T-helper 2 cell treated with Interferon-gamma antibody and Interleukin-4, amounts not matched to agents 5 μg/mL and 100 μg/mL, for 36 hours (primary cell): Measurements from ENCODE around the gene CPNE4.
"Not testable (repeated sequence)": the region's sequence is repeated elsewhere in the genome, so short reads cannot be mapped to it uniquely, and the experiment has no call there.

ENCODE experiments used
- DNase-seq: peaks from one replicate; pipeline ENCODE4 v3.0.0; 2021; ENCODE audit warnings: low spot score
- H3K27ac Mint-ChIP-seq: one replicate; pipeline ENCODE4 v1.8.0; 2021; ENCODE audit warnings: mild to moderate bottlenecking, mixed read lengths
- H3K27me3 Mint-ChIP-seq: one replicate; pipeline ENCODE4 v1.8.0; 2021; ENCODE audit warnings: low read depth, mixed read lengths
- H3K36me3 Mint-ChIP-seq: one replicate; pipeline ENCODE4 v1.8.0; 2021; ENCODE audit warnings: low read depth, mixed read lengths
- H3K4me1 Mint-ChIP-seq: one replicate; pipeline ENCODE4 v1.8.0; 2021; ENCODE audit warnings: low read depth, mixed read lengths
- H3K4me3 Mint-ChIP-seq: one replicate; pipeline ENCODE4 v1.8.0; 2022; ENCODE audit warnings: mild to moderate bottlenecking, moderate library complexity, mixed read lengths
- H3K9me3 Mint-ChIP-seq: one replicate; pipeline ENCODE4 v1.8.0; 2021; ENCODE audit warnings: mixed read lengths

Gene CPNE4

DNA sequence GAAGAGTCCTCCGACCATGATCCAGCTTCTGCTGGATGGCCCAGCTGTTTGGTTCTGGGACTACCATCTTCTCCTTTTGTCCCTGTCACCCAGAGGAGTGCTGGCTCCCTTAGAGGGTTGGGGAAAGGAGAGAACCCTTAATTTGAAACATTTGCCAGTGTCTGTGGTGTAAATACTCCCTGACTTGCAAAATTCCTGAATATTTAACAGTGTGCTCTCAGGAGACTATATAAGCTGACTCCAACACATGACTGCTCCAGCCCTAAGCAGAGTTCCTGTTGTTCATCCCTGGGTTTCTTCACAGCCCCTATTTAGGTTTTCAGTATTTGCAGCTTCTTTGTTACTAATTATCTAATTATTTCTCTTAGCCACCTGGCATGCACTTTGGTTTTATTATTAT is 133.1 kb downstream of the CPNE4 start:
- H3K4me1 Mint-ChIP-seq: no peaks in the 10 kb centered on the region
- no peaks in the 10 kb centered on the region for H3K9me3 Mint-ChIP-seq

DNA sequence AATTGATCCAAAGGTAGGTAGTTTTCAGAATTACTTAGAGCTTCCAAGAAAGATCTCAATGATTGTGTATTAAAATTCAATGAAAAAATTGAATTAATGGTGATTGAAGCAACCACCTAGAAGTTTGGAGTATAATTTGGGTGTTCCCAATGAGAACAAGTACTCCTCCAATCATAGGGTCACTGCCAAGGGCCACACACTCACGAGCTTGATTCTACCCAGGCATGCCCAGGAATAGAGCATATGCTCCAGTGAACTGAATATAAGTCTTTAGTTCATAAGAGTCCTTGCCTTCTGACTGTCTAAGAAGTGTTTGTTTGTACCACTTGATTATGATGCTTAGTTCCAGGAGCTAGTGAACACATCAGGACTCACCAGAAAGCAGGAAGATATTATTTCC is 133.9 kb downstream of the CPNE4 start:
- no peak overlapping the region for H3K4me3 Mint-ChIP-seq
- H3K27me3 Mint-ChIP-seq: no peaks in the 10 kb centered on the region
- H3K27ac Mint-ChIP-seq: no peak overlapping the region
- H3K4me1 Mint-ChIP-seq: no peaks in the 10 kb centered on the region
- no peaks in the 10 kb centered on the region for H3K9me3 Mint-ChIP-seq
- no peak for DNase-seq
- H3K36me3 Mint-ChIP-seq: no peaks in the 10 kb centered on the region

More for the DNA sequence above, 133.1 kb downstream of the CPNE4 start:
- Mint-ChIP-seq H3K27me3 (no peaks in the 10 kb centered on the region), H3K36me3 (no peaks in the 10 kb centered on the region), H3K4me3 (no peak overlapping the region), H3K27ac (no peak overlapping the region)
- no peak for DNase-seq

DNA sequence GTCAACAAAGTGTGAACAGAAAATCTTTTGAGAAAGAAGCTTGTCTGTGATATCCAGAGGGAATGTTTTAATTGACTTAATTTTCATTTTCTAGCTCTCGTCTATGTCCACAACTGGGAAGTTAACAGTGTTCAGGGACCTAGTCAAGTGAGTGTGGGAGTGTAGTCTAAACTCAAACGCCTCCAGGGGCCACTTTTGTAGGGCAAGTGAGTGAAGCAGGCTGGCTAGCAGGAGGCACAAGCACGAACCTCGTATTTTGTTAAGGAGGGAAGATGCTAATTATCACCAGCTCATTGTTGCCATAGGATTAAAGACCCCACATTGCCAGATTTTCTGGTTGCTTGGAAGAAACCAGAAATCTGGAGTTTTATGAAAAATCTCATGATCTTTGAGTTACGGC is 135.8 kb downstream of the CPNE4 start:
- H3K27me3 Mint-ChIP-seq: no peaks in the 10 kb centered on the region
- no peaks in the 10 kb centered on the region for H3K4me1 Mint-ChIP-seq
- no peak overlapping the region for H3K4me3 Mint-ChIP-seq
- no peak for DNase-seq
- no peak overlapping the region for H3K27ac Mint-ChIP-seq
- no peaks in the 10 kb centered on the region for H3K9me3 Mint-ChIP-seq
- H3K36me3 Mint-ChIP-seq: no peaks in the 10 kb centered on the region

DNA sequence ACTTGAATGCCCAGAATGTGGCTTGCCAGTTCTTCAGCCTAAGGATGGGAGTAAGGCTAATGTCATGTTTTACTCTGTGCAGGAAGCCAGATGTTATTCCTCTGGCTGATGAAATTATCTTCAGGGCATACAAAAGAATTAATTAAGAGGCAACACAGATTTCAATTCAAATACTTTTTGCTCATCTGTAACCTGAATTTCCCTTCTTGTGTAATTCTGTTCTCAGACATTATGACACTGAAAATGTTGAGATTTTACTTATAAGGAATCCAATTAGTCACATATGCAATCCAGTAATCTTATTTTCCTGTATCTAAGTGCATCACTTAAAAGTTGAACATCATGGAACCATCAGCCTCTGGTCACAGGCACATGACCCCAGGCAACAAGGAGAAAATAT is 136.5 kb downstream of the CPNE4 start:
- Mint-ChIP-seq H3K4me1 (no peaks in the 10 kb centered on the region), H3K9me3 (no peaks in the 10 kb centered on the region), H3K27ac (no peak overlapping the region), H3K36me3 (no peaks in the 10 kb centered on the region), H3K4me3 (no peak overlapping the region), H3K27me3 (no peaks in the 10 kb centered on the region)
- no peak for DNase-seq

DNA sequence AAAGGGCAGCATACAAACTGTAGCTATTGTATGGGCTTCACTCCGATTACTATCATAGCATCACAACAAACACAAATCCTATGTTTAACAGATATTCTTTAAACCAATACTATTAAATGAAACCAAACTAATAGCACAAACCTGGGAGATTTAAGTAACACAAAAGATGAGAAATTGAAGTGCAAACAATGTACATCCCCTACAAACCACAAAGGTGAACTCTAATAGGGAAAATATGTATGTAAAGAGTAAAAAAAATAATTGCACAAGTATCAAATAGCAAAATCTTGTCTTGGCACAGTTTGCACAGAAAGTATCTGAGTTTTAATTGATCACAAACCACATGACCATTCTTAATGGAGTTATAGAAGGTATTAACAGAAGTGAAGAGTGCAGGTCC is 138.5 kb downstream of the CPNE4 start:
- no peaks in the 10 kb centered on the region for H3K36me3 Mint-ChIP-seq
- H3K4me1 Mint-ChIP-seq: no peaks in the 10 kb centered on the region
- no peak for DNase-seq
- no peak overlapping the region for H3K27ac Mint-ChIP-seq
- H3K4me3 Mint-ChIP-seq: no peak overlapping the region
- H3K9me3 Mint-ChIP-seq: no peaks in the 10 kb centered on the region
- no peaks in the 10 kb centered on the region for H3K27me3 Mint-ChIP-seq

DNA sequence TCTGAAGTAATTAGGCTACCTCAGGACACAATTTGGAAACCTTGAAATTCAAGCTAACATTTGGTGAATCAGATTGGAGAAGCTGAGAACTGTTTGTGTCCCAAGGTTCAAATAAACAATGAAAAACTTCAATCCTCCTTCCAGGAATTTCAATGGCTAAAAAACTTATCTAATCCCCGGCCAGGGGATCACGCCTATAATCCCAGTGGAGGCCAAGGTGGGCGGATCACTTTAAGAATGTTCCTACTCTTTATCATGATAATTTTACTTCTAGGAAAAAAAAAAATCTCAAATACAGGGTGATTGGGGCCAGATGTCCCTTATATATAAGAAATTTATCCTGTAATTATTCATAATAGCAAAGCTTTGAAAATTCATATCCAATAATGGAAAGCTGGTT is 139.0 kb downstream of the CPNE4 start:
- Mint-ChIP-seq H3K27ac (no peak overlapping the region), H3K9me3 (no peaks in the 10 kb centered on the region), H3K27me3 (no peaks in the 10 kb centered on the region), H3K4me1 (no peaks in the 10 kb centered on the region), H3K4me3 (no peak overlapping the region), H3K36me3 (no peaks in the 10 kb centered on the region)
- no peak for DNase-seq

DNA sequence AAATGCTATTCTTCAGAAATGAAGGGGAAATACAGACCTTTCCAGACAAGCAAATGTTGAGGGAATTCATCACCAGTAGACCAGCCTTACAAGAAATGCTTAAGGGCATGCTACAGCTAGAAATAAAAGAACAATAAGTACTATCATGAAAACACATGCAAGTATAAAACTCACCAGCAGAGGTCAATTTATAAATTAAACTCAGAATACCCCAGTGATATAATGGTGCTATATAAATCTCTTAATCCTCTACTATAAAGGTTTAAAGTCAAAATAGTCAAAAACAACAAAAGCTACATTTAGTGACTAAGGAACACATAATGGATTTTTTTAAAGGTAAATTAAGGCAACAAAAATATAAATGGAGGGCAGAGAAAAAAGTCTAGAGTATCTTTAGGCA is 142.5 kb downstream of the CPNE4 start:
- no peaks in the 10 kb centered on the region for H3K36me3 Mint-ChIP-seq
- DNase-seq: no peak
- no peak overlapping the region for H3K4me3 Mint-ChIP-seq
- no peak overlapping the region for H3K27ac Mint-ChIP-seq
- H3K9me3 Mint-ChIP-seq: no peaks in the 10 kb centered on the region
- H3K27me3 Mint-ChIP-seq: no peaks in the 10 kb centered on the region
- no peaks in the 10 kb centered on the region for H3K4me1 Mint-ChIP-seq

DNA sequence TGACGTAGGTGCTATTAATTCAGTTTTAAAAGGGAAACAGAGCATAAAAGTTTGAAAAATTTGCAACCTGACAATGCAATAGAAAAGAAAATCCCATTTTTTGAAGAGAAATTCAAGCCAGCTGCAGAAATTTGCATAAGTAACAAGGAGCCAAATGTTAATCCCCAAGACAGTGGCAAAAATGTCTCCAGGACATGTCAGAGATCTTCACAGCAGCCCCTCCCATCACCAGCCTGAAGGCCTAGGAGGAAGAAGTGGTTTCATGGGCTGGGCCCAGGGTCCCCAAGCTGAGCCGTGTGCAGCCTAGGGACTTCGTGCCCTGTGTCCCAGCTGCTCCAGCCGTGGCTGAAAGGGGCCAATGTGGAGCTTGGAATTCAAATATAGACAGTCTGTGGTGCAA is 148.9 kb downstream of the CPNE4 start:
- DNase-seq, H3K27ac Mint-ChIP-seq, H3K27me3 Mint-ChIP-seq, H3K4me3 Mint-ChIP-seq, H3K36me3 Mint-ChIP-seq, H3K4me1 Mint-ChIP-seq, H3K9me3 Mint-ChIP-seq: not testable (repeated sequence)

DNA sequence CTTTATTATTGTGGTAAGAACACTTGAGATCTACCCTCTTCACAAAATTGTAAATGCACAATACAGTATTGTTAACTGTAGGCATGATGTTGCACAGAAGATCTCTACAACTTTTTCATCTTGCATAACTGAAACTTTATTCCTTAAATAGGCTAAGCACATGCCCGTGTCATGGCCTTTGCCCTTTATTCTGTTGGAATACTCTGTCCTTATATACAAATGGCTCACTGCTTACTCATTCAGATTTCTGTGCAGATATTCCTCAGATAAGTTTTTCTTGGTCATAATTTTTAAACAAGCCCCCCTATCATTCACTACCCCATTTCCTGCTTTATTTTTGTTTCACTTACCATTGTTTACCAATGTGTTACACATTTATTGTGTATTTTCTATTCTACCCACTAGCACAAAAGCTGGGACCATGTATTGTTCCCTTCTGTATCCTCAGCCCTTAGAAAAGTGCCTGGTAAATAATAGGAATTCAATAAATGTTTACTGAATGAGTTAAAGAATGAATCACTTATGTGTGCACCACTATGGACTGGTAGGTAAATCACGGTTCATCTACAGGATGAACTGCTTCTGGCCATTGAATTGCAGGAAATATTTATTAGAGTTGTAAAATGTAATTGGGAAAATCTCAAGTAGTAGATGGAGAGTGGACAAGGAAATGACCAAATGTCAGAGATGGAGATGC is 151.0 kb downstream of the CPNE4 start:
- Mint-ChIP-seq H3K27me3 (no peaks in the 10 kb centered on the region), H3K27ac (no peak overlapping the region), H3K9me3 (no peaks in the 10 kb centered on the region)

DNA sequence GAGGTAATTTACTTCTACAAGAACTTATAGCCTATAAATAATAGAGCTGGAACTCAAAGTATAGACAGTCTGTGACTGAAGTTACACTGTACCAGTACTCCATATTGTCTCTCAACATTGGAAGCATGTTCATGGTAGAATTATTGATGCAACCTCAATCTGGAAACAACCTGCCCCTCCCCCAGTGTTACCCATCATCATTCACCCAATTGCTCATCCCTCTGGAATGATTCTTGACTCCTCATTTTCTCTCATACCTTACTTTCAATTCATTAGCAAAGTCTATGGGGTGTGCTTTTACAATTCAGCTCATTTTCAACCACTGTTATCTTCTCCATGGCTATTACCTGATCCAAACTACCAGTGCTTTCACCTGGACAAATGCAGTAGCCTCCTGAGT is 151.7 kb downstream of the CPNE4 start:
- Mint-ChIP-seq H3K27me3 (no peaks in the 10 kb centered on the region), H3K27ac (no peak overlapping the region), H3K4me1 (no peaks in the 10 kb centered on the region), H3K9me3 (no peaks in the 10 kb centered on the region), H3K4me3 (no peak overlapping the region), H3K36me3 (no peaks in the 10 kb centered on the region)
- DNase-seq: no peak

More for the DNA sequence above, 151.0 kb downstream of the CPNE4 start:
- no peak overlapping the region for H3K4me3 Mint-ChIP-seq
- H3K36me3 Mint-ChIP-seq: no peaks in the 10 kb centered on the region
- H3K4me1 Mint-ChIP-seq: no peaks in the 10 kb centered on the region
- no peak for DNase-seq

DNA sequence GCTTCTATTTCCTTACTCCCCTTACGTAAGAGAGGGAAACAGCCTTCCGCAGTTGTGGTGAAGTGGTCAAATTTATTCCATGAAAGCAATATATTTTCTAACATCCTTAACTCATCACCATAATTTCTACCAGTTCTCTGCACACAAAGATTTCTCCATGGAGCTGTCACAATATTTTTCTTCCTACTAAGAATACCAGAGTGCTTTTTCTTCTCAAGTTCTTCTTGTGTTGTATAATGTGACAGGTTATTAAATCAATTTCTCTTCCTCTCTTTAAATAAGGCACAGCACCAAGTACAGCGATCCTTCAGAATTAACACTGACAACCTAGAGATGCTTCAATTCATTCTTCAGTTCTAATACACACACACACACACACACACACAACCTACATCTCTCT is 153.0 kb downstream of the CPNE4 start:
- DNase-seq: no peak
- Mint-ChIP-seq H3K4me1 (no peaks in the 10 kb centered on the region), H3K27me3 (no peaks in the 10 kb centered on the region), H3K36me3 (no peaks in the 10 kb centered on the region), H3K27ac (no peak overlapping the region), H3K9me3 (no peaks in the 10 kb centered on the region), H3K4me3 (no peak overlapping the region)

DNA sequence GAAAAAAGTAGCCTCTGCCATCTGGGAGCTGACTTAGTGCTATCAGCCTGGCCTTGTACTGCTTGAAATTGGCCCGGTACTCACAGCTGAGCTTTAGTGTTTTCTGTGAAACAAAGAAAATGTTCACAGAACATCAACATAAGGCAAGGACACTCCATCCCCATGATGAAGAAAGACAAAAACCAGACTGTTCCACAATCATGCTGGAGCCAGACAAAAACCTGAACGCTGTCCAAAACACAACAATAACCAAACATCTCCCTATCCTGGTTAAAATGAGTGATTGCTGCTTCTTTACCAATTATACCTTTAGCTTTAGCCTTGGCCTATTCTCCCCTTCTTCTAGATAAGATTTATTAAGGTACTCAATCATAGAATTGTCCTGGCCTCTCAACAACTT is 153.9 kb downstream of the CPNE4 start:
- Mint-ChIP-seq H3K4me1 (no peaks in the 10 kb centered on the region), H3K27me3 (no peaks in the 10 kb centered on the region), H3K27ac (no peak overlapping the region), H3K36me3 (no peaks in the 10 kb centered on the region), H3K9me3 (no peaks in the 10 kb centered on the region), H3K4me3 (no peak overlapping the region)
- DNase-seq: no peak

DNA sequence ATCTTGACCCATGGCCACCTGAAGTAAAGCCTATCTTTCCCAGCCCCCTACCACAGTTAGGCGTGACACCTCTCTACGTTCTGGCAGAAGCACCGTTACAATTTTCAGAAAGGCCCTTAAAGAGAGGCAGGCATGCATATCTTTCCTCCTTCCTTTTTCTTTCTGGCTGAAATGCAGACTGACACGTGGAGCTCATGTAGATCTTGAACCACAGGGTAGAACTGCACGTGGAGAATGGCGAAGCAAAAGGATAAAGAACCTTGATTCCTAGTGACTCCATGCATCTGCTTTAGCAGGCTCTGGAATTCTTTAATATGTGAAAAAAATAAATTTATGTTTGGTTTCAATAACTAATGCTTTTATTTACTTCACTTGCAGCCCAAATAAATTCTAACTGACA is 166.6 kb downstream of the CPNE4 start:
- no peak for DNase-seq
- H3K27me3 Mint-ChIP-seq: no peaks in the 10 kb centered on the region
- no peaks in the 10 kb centered on the region for H3K4me1 Mint-ChIP-seq
- no peak overlapping the region for H3K4me3 Mint-ChIP-seq
- H3K27ac Mint-ChIP-seq: no peak overlapping the region
- H3K9me3 Mint-ChIP-seq: no peaks in the 10 kb centered on the region
- H3K36me3 Mint-ChIP-seq: no peaks in the 10 kb centered on the region

DNA sequence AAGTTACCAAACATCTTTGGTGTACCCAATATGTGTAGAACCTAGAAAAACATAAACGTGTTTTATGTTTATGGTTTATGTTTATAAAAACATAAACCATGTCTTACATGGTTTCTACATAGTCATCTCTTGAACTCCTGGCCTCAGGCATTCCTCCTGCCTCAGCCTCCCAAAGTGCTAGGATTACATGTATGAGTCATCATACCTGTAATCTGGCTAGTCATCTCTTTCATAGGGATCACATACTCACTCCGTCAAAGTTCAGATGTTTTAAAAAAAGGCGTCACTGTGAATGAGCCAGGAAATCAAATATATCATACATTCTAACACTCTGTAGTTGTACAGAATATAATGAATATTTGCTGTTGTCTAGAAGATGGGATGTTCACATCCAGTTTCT is 178.6 kb downstream of the CPNE4 start:
- Mint-ChIP-seq H3K9me3 (no peaks in the 10 kb centered on the region), H3K4me3 (no peak overlapping the region), H3K27me3 (no peaks in the 10 kb centered on the region)

DNA sequence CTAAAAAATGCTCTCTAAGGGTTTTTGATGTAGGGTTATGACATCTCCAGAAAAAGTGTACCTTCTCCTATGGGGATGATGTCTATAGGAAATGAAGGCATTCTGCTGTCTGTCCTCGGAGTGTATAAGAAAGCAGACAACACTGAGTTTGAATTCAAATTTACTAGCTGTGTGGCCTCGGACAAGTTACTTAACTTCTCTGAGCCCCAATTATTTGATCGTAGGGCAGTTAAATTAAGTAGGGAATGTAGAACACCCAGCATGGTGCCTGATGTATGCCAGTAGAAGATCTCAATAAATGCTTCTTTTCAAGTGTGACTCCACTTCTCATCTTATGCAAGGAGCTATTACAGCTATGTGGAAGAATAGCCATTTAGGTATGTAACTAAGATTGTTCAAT is 184.6 kb downstream of the CPNE4 start:
- no peak overlapping the region for H3K4me3 Mint-ChIP-seq
- no peak for DNase-seq
- H3K36me3 Mint-ChIP-seq: no peaks in the 10 kb centered on the region
- H3K9me3 Mint-ChIP-seq: no peaks in the 10 kb centered on the region
- H3K27ac Mint-ChIP-seq: no peak overlapping the region
- H3K4me1 Mint-ChIP-seq: no peaks in the 10 kb centered on the region
- no peaks in the 10 kb centered on the region for H3K27me3 Mint-ChIP-seq

More for the DNA sequence above, 178.6 kb downstream of the CPNE4 start:
- no peak for DNase-seq
- Mint-ChIP-seq H3K4me1 (no peaks in the 10 kb centered on the region), H3K36me3 (no peaks in the 10 kb centered on the region), H3K27ac (no peak overlapping the region)
